ENCODE results near the gene GPAM. TPM values are rescaled to one million over a fixed set of nuclear protein-coding genes. Genes with fewer than 3 reads are reported as not detected.
"Not testable (repeated sequence)": the region's sequence is repeated elsewhere in the genome, so short reads cannot be mapped to it uniquely, and the experiment has no call there.

The GPAM gene
- total RNA-seq, 2 donors from 2014 or later: 8.5 to 11.2 TPM

DNA sequence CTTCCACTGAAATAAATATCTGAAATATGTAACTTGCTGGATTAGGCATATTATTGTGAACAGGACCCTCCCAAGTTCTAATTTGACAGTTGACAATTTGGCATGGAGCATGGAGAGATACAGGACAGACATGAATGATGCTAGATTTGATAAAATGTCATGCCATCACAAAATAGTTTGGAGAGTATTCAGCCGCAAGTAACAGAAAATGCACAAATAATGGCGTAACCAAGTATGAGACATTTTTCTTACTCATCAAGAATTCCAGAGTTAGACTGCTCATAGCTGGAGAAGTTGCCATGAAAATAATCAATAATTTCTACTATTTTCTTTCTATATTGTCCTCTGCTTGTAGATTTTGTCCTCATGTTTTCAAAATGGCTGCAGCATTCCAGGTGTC, 45.5 kb upstream of the GPAM start:
- TF ChIP-seq, protein P1, sequence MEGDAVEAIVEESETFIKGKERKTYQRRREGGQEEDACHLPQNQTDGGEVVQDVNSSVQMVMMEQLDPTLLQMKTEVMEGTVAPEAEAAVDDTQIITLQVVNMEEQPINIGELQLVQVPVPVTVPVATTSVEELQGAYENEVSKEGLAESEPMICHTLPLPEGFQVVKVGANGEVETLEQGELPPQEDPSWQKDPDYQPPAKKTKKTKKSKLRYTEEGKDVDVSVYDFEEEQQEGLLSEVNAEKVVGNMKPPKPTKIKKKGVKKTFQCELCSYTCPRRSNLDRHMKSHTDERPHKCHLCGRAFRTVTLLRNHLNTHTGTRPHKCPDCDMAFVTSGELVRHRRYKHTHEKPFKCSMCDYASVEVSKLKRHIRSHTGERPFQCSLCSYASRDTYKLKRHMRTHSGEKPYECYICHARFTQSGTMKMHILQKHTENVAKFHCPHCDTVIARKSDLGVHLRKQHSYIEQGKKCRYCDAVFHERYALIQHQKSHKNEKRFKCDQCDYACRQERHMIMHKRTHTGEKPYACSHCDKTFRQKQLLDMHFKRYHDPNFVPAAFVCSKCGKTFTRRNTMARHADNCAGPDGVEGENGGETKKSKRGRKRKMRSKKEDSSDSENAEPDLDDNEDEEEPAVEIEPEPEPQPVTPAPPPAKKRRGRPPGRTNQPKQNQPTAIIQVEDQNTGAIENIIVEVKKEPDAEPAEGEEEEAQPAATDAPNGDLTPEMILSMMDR (IDR thresholded peaks at IDR 0.05): no peak
- no peaks in the 10 kb centered on the region for H3K9me3 ChIP-seq
- H3K4me3 ChIP-seq: no peak overlapping the region
- no peaks in the 10 kb centered on the region for H3K4me1 ChIP-seq (ENCODE audit: control insufficient read depth in 1 of 2, low read depth in 2 of 2)
- ATAC-seq (ENCODE audit: insufficient number of reproducible peaks, low FRiP score, low read depth): no peak
- no peaks in the 10 kb centered on the region for H3K36me3 ChIP-seq
- DNase-seq (ENCODE audit: low spot score): no peak
- no peaks in the 10 kb centered on the region for H3K27me3 ChIP-seq (replicated peaks; ENCODE audit: insufficient read depth)
- H3K27ac ChIP-seq: no peak overlapping the region

DNA sequence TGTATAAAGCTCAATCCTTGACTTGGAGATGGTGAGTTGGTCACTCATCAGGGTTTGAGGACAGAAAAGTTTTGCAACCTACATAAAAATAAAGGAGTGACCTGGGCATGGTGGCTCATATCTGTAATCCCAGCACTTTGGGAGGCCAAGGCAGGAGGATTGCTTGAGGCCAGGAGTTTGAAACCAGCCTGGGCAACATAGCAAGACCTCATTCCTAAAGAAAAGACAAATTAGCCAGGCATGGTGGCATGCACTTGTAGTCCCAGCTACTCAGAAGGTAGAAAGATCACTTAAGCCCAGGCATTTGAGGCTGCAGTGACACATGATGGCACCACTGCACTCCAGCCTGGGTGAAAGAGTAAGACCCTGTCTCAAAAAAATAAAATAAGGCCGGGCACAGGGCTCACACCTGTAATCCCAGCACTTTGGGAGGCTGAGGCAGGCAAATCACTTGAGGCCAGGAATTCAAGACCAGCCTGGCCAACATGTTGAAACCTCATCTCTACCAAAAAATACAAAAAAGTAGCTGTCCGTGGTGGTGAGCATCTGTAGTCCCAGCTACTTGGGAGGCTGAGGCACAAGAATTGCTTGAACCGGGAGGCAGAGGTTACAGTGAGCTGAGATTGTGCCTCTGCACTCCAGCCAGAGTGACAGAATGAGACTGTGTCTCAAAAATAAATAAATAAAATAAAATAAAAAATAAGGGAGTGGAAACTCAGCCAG, 45.0 kb upstream of the GPAM start:
- not testable (repeated sequence) for H3K27ac ChIP-seq; H3K27me3 ChIP-seq (replicated peaks; ENCODE audit: insufficient read depth); H3K9me3 ChIP-seq; H3K4me1 ChIP-seq (ENCODE audit: control insufficient read depth in 1 of 2, low read depth in 2 of 2); H3K4me3 ChIP-seq; H3K36me3 ChIP-seq; DNase-seq (ENCODE audit: low spot score); ATAC-seq (ENCODE audit: insufficient number of reproducible peaks, low FRiP score, low read depth)

DNA sequence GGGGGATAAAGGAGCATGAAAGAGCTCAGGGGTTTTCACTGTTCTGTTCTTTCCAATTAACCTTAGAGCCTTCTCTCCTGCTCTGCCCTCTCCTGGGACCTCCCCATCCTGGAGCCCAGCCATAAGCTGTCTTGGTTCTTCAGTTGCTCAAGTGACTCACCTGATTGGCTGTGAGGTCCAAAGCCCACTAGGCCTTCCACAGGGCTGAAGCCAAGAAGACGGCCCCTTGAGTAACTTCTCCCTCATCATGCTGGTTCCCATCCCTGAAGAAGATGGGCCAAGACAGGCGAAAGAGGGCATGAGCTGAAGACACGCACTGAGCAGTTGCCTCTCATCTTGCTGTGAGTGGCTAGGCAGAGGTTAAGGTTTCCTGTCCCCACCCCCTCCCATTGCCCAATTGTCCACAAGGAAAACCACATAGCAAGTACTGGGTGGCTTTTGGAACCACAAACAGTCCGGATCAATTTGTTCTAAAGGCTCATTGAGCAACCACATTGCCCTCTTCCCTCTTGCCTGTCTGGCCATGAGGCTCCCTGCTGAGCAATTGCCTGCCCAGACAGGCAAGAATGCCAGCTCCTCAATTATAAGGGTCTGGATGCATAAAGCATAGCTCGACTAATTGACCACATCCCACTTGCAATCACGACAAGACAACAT, 43.9 kb upstream of the GPAM start:
- Histone ChIP-seq H3K4me1 (ENCODE audit: control insufficient read depth in 1 of 2, low read depth in 2 of 2) (no peaks in the 10 kb centered on the region), H3K27me3 (replicated peaks; ENCODE audit: insufficient read depth) (no peaks in the 10 kb centered on the region), H3K9me3 (no peaks in the 10 kb centered on the region), H3K27ac (no peak overlapping the region), H3K4me3 (no peak overlapping the region), H3K36me3 (no peaks in the 10 kb centered on the region)
- DNase-seq (ENCODE audit: low spot score): no peak
- TF ChIP-seq, protein P1 (IDR thresholded peaks at IDR 0.05): no peak
- ATAC-seq (ENCODE audit: insufficient number of reproducible peaks, low FRiP score, low read depth): no peak

DNA sequence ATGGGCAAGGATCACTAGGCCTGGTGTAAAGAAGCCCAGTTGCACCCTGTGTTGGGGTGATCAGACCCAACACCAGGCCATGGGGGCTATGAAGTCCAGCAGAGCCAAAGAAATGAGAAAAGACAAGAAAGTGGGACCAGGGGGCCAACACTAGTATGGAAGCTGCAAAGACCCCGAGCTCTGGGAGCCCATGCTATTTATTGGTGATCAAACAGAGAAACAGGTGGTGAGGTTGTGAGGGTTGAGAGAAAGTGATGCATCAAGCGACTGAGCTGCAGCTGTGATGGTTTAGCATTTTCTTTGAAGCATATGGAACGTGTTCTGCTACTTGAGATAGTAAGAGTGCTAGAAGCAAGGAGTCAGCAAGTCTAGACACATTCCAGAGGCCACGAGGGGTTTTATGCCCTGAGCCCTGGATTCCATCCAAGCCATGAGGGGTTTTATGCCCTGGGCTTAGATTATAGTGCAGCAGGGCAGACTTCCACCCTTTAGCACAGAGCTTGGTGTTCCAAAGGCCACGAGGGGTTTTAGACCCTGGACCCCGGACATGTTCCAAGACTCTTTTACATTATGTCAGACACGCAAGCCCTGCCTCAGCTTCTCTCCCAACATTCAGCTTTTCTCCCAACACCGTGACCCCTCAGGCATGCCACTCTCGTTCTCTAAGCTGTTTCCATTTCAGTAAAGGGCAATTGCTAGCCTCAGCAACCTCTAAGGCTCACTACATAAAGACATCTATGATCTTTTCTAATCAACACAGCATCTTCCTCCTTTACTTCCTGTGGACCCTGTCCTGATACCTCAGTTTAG, 43.1 kb upstream of the GPAM start:
- H3K9me3 ChIP-seq: no peaks in the 10 kb centered on the region
- no peaks in the 10 kb centered on the region for H3K4me1 ChIP-seq (ENCODE audit: control insufficient read depth in 1 of 2, low read depth in 2 of 2)
- no peaks in the 10 kb centered on the region for H3K27me3 ChIP-seq (replicated peaks; ENCODE audit: insufficient read depth)
- no peak overlapping the region for H3K4me3 ChIP-seq
- H3K36me3 ChIP-seq: no peaks in the 10 kb centered on the region
- ATAC-seq (ENCODE audit: insufficient number of reproducible peaks, low FRiP score, low read depth) (no peak), DNase-seq (ENCODE audit: low spot score) (no peak)
- H3K27ac ChIP-seq: no peak overlapping the region
- TF ChIP-seq, protein P1 (IDR thresholded peaks at IDR 0.05): no peak

DNA sequence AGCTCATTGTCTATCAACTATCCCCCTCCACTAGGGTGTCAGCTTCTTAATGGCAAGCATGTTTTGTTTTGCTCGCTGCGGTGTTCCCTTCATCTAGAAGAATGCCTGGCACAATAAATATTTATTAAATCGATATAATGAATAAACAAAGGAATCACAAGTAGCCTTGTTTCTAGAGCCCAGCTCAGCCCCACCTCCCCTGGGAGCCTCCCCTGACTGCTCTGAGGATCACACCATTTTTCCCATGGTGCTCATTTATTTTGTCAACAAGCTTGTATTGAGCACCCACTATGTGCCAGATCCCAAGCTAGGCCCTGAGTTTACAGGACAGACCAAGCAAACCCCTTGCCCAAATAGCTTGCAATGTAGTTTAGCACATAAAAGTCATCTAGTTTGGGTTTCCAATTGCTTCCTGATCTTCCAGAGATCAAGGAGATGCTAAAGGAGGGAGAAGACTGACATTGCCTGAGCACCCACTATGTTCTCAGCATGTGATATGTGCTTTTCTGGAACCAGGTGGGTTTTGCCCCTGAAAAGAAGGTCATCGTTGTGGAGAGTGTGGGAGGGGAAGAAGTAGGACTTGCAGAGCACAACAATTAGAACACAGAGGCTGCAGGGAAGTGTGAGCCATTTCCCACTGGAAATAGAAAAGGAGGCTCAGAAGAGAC, 42.3 kb upstream of the GPAM start:
- H3K27me3 ChIP-seq (replicated peaks; ENCODE audit: insufficient read depth): no peaks in the 10 kb centered on the region
- TF ChIP-seq, protein P1 (IDR thresholded peaks at IDR 0.05): no peak

More for the DNA sequence above, 42.3 kb upstream of the GPAM start:
- ATAC-seq (ENCODE audit: insufficient number of reproducible peaks, low FRiP score, low read depth) (no peak), DNase-seq (ENCODE audit: low spot score) (no peak)
- Histone ChIP-seq H3K4me1 (ENCODE audit: control insufficient read depth in 1 of 2, low read depth in 2 of 2) (no peaks in the 10 kb centered on the region), H3K9me3 (no peaks in the 10 kb centered on the region), H3K27ac (no peak overlapping the region), H3K4me3 (no peak overlapping the region), H3K36me3 (no peaks in the 10 kb centered on the region)

All from thoracic aorta (tissue), 2 donors.